ENCODE data around the gene CAPN3.
"Not testable (repeated sequence)": the region's sequence is repeated elsewhere in the genome, so short reads cannot be mapped to it uniquely, and the experiment has no call there.

Gene CAPN3

GRCh38 chr15:42359249-42359648 lies at the start of gene CAPN3:
Gene CAPN3 (plus strand): TSS chr15:42359501. CDS start chr15:42359806, 305 bp downstream.
- no peak for DNase-seq (ENCODE audit: low read depth in 2 of 2)

GRCh38 chr15:42313463-42313862 lies 45.8 kb upstream of the CAPN3 start:
- no peak for DNase-seq (ENCODE audit: low read depth in 2 of 2)

- no peak for DNase-seq (ENCODE audit: low read depth in 2 of 2)
Measured at GRCh38 chr15:42314818-42315217, 44.5 kb upstream of the CAPN3 start.

DNA sequence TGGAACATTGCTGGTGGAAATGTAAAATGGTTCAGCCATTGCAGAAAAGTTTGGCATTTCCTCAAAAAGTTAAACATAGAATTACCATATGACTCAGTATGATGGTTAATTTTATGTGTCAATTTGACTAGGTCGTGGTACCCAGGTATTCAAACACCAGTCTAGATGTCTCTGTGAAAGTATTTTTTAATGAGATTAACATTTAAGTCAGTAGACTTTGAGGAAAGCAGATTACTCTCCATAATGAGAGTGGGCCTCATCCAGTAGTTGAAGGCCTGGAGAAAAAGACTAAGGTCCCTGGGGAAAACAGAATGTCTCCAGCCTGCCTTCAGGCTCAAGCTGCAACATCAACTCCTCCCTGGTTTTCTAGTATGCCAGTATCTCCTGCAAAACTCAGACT lies 43.8 kb upstream of the CAPN3 start:
- no peak for DNase-seq (ENCODE audit: low read depth in 2 of 2)

DNA sequence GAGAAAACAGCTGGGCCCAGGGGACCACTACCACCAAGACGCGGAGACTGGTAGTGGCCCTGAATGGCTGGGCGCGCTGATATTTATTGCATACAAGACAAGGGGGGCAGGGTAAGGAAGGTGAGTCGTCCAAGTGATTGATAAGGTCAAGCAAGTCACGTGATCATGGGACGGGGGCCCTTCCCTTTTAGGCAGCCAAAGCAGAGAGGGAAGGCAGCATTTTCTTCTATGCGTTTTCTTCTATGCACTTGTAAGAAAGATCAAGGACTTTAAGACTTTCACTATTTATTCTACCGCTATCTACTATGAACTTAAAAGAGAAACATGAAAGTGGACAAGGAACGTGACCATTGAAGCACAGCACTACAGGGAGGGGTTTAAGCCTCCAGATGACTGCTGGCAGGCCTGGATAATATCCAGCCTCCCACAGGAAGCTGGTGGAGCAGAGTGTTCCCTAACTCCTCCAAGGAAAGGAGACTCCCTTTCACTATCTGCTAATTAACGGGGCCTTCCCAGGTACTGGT lies 43.0 kb upstream of the CAPN3 start:
- not testable (repeated sequence) for DNase-seq (ENCODE audit: low read depth in 2 of 2)

DNA sequence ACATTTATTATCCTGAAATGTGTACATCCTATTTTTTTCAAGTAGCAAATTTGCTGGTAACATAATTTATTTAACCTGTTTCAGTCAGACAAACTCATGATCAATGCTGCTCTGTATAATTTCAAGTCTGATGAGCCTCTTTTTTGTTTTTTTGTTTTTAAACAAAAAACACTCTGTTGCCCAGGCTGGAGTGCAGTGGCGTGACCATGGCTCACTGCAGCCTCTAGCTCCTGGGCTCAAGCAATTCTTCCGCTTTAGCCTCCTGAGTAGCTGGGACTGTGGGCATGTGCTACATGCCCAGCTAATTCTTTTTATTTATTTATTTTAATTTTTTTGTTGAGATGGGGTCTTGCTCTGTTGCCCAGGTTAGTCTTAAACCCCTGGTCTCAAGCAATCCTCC lies 40.1 kb upstream of the CAPN3 start:
- DNase-seq (ENCODE audit: low read depth in 2 of 2) = no peak

DNA sequence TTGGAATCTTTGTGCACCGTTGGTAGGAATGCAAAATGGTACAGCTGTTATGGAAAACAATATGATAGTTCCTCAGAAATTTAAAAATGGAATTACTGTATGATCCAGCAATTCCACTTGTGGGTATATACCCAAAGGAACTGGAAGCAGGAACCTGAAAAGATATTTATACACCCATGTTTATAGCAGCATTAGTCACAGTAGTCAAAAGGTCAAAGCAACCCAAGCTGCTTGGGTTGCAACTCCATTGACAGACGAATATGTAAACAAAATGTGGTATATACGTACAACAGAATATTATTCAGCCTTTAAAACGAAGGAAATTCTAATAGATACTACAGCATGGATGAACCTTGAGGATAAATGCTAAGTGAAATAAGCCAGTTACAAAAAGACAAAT lies 35.0 kb upstream of the CAPN3 start:
- no peak for DNase-seq (ENCODE audit: low read depth in 2 of 2)

DNA sequence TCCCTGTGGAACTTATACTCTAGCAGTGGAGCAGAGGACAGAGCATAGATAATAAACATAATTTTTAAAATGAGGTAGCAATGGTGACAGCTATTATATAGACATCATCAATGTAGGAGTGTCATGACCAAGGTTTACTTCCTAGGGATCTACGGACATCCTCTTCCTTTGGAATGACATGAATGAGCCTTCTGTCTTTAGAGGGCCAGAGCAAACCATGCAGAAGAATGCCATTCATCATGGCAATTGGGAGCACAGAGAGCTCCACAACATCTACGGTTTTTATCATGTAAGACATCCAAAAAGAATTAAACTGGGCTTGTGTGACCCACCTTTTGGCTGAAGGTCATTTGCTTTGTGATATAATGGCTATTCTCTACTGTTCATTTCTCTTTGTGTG lies 30.1 kb upstream of the CAPN3 start:
- DNase-seq (ENCODE audit: low read depth in 2 of 2) = no peak

- DNase-seq (ENCODE audit: low read depth in 2 of 2) = no peak
Measured at GRCh38 chr15:42329992-42330391, 29.3 kb upstream of the CAPN3 start.

DNA sequence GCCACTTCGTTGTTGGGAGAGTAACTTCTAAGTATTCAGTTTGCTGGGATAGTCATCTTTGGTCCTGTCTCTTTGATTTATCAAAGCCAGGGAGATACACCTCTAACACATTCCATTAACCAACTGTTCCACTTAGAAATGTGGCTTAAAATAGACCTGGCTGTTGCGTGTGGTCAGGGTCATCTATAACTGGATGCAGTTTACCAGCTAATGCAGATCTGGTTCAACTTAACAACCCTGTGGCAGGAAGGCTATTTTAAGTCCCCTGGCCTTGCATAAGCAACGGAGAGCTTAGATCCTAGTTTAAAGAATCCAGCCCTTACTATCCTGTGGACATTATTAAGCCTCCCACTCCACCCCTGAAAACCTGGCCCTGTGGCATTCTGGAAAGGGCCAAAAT lies 28.1 kb upstream of the CAPN3 start:
- no peak for DNase-seq (ENCODE audit: low read depth in 2 of 2)

DNA sequence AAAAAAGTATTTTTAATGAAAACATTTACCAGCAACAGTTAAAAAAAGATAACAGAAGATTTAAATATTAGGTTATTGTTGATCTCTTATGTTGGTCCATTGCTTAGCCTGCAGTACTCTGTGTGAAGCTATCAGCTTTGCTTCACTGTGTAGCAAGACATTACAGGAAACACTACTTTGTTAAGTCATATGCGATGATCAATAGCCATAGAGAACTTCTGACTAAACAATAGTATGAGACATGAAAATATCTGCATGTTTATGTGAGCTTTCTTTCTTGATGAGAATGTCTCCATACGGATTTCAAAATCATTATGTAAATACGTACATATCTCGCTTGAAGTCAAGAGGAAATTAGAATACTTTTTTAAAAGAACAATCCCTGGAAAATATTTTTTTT lies 27.0 kb upstream of the CAPN3 start:
- no peak for DNase-seq (ENCODE audit: low read depth in 2 of 2)

DNA sequence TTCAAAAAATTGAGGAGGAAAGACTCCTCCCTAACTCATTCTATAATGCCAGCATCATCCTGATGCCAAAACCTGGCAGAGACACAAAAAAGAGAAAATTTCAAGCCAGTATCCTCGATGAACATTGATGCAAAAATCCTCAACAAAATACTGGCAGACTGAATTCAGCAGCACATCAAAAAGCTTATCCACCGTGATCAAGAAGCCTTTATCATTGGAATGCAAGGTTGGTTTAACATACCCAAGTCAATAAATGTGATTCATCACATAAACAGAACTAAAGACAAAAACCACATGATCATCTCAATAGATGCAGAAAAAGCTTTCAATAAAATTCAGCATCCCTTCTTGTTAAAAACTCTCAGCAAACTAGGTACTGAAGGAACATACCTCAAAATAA lies 24.2 kb upstream of the CAPN3 start:
- DNase-seq (ENCODE audit: low read depth in 2 of 2) = no peak

DNA sequence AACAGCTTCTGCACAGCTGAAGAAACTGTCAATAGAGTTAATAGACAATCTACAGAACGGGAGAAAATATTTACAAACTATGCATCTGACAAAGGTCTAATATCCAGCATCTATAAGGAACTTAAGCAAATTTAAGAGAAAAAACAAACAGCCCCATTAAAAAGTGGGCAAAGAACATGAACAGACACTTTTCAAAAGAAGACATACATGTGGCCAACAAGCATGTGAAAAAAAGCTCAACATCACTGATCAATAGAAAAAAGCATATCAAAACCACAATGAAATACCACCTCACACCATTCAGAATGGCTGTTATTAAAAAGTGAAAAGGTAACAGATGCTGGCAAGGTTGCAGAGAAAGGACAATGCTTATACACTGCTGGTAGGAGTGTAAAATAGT lies 22.7 kb upstream of the CAPN3 start:
- not testable (repeated sequence) for DNase-seq (ENCODE audit: low read depth in 2 of 2)

GRCh38 chr15:42337104-42337503 lies 22.2 kb upstream of the CAPN3 start:
- DNase-seq (ENCODE audit: low read depth in 2 of 2) = not testable (repeated sequence)

- no peak for DNase-seq (ENCODE audit: low read depth in 2 of 2)
Measured at GRCh38 chr15:42338500-42338899, 20.8 kb upstream of the CAPN3 start.

GRCh38 chr15:42343596-42344232 lies 15.6 kb upstream of the CAPN3 start:
- DNase-seq (ENCODE audit: low read depth in 2 of 2) = no peak

GRCh38 chr15:42344763-42345162 lies 14.5 kb upstream of the CAPN3 start:
- DNase-seq (ENCODE audit: low read depth in 2 of 2) = no peak

GRCh38 chr15:42345504-42345903 lies 13.8 kb upstream of the CAPN3 start:
- no peak for DNase-seq (ENCODE audit: low read depth in 2 of 2)

- DNase-seq (ENCODE audit: low read depth in 2 of 2) = no peak
Measured at GRCh38 chr15:42348083-42348482, 11.2 kb upstream of the CAPN3 start.

GRCh38 chr15:42349186-42349585 lies 10.1 kb upstream of the CAPN3 start:
- no peak for DNase-seq (ENCODE audit: low read depth in 2 of 2)

GRCh38 chr15:42352401-42352800 lies 6.9 kb upstream of the CAPN3 start:
- no peak for DNase-seq (ENCODE audit: low read depth in 2 of 2)

DNA sequence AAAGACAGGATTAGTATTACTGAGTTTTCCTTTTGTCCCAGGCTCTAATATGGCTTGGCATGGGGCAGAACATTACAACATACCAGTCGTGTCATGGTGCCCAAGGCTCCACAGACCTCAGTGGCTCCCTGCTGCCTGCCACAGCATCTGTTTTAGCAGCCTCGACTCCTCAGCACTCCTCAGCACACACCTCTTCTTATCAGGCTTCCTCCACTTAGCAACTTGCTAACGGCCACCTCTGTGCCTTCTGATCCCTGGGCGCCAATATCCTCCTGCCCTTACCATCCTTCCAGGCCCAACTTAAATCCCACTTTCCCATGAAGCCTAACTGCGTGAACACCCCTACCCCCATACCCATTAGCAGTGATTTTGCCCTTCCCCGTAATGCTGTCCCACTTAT lies 6.2 kb upstream of the CAPN3 start:
- DNase-seq (ENCODE audit: low read depth in 2 of 2) = no peak

DNA sequence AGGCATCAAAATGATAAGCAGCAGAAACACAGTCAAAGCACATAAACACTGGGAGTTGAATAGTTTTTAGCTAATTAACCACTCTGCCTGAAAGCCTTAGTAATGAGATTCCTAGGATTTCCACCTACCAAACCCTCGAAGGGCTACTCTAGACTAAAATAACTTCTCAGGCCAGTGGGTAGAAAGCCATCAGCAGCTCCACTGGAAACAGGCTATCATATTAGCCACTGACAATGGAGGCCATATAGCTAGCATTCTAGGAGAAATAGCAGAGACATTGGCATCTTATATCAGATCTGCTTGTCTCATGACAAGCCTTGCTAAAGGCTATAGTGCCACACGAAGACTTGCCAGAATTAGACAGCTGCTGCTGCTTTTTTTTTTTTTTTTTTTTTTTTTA lies 4.5 kb upstream of the CAPN3 start:
- DNase-seq (ENCODE audit: low read depth in 2 of 2) = no peak

DNA sequence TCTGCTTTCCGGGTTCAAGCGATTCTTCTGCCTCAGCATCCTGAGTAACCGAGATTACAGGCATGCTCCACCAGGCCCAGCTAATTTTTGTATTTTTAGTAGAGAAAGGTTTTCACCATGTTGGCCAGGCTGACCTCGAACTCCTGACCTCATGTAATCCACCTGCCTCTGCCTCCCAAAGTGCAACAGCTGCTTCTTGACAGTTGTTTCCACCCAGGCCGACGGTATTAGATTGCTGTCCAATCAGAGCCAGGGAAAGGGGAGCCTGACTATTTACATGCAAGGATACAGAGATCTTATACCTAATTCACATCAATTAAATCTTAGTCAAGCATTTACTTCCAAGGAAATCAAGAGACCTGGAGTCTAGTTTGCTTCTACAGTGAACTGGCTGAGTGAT lies 4.0 kb upstream of the CAPN3 start:
- DNase-seq (ENCODE audit: low read depth in 2 of 2) = no peak

All from stimulated activated CD8-positive, alpha-beta memory T cell treated with anti-CD3 and anti-CD28 coated beads, Interleukin-2, amount 100 ng/mL, for 48 hours (primary cell).